Ovary (tissue), 3 donors: ENCODE measurements around the gene MLXIPL.
"Not testable (repeated sequence)": the region's sequence is repeated elsewhere in the genome, so short reads cannot be mapped to it uniquely, and the experiment has no call there.

Source experiments
- EP300 ChIP-seq: sonication (generic); formaldehyde crosslinking; IDR thresholded peaks from one replicate; pipeline ENCODE4 v1.6.1; 2017; ENCODE audit warnings: antibody characterized with exemption
- POLR2A ChIP-seq: fragments of 450-650 bp; IDR thresholded peaks from one replicate; pipeline ENCODE4 v1.6.1; 2017; ENCODE audit warnings: antibody characterized with exemption, mild to moderate bottlenecking, moderate library complexity
- TF ChIP-seq, protein P1 (sequence below), 3 donors: fragments of 450-650 bp in 2 of 3; fragments of 200-600 bp in 1 of 3; IDR thresholded peaks; one replicate each; pipeline versions ENCODE4 v1.5.1 to v1.8.0; 2016 to 2022; ENCODE audit warnings: antibody characterized with exemption in 3 of 3, mild to moderate bottlenecking in 1 of 3
- donor health status: DM: no; HTN: no; CAD: no.

DNA sequence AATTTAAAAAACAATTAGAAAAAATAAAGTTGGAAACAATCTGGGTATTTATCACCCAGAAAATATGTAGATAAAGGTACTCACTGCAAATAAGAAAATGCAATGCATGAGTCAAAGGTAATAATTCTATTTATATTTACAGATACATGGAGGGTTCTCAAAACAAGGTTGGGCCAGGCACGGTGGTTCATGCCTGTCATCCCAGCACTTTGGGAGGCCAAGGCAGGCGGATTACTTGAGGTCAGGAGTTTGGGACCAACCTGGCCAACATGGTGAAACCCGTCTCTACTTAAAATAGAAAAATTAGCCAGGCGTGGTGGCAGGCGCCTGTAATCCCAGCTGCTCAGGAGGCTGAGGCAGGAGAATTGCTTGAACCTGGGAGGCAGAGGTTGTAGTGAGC lies 74.2 kb downstream of the MLXIPL start:
- TF ChIP-seq, protein P1, sequence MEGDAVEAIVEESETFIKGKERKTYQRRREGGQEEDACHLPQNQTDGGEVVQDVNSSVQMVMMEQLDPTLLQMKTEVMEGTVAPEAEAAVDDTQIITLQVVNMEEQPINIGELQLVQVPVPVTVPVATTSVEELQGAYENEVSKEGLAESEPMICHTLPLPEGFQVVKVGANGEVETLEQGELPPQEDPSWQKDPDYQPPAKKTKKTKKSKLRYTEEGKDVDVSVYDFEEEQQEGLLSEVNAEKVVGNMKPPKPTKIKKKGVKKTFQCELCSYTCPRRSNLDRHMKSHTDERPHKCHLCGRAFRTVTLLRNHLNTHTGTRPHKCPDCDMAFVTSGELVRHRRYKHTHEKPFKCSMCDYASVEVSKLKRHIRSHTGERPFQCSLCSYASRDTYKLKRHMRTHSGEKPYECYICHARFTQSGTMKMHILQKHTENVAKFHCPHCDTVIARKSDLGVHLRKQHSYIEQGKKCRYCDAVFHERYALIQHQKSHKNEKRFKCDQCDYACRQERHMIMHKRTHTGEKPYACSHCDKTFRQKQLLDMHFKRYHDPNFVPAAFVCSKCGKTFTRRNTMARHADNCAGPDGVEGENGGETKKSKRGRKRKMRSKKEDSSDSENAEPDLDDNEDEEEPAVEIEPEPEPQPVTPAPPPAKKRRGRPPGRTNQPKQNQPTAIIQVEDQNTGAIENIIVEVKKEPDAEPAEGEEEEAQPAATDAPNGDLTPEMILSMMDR (IDR thresholded peaks at IDR 0.05), result not testable (repeated sequence)
- TF ChIP-seq POLR2A, EP300: not testable (repeated sequence)
